HCT116 (cell line): ENCODE data around the gene DOCK2. TPM values are rescaled to one million over a fixed set of nuclear protein-coding genes. Genes with fewer than 3 reads are reported as not detected.

Experiments used
- ATAC-seq: fragments of 200-7000 bp; cut with Tn5 transposase; 2 replicates; pipeline ENCODE4 v1.9.1; 2020; ENCODE audit warnings: mild to moderate bottlenecking, moderate library complexity
- BruUV-seq: library from RNA; stranded (reverse); fragments of 400-500 nt; replicated peaks from 2 replicates; lab custom pipeline; 2021; lab: Mats Ljungman, UMichigan
- CTCF ChIA-PET: fragments of 300-600 bp; sonication (Branson Sonifier 250); formaldehyde crosslinking; loops from one replicate; lab custom pipeline; 2021; ENCODE audit warnings: antibody characterized with exemption; lab: Charles Lee
- POLR2A ChIA-PET: fragments of 300-600, 350-600 bp; sonication (Branson Sonifier 250); formaldehyde crosslinking; loops from one replicate; lab custom pipeline; 2021; ENCODE audit warnings: antibody characterized with exemption; lab: Charles Lee
- RAD21 ChIA-PET, 2 experiments: fragments of 300-600 bp; sonication (Branson Sonifier 250); formaldehyde crosslinking; loops; one replicate each; lab custom pipeline; 2023; ENCODE audit warnings: low total read pairs in 2 of 2; ENCODE audit not compliant: uncharacterized antibody in 2 of 2, unreplicated experiment in 2 of 2, low non-redundant PET in 1 of 2; lab: Charles Lee
- DNase-seq: peaks from one replicate; pipeline ENCODE4 v3.0.0-alpha.2; 2010; ENCODE audit warnings: low read depth, low spot score
- H2AFZ ChIP-seq: fragments of 200-600 bp; shearing (Covaris generic), sonication (generic); 2 replicates; pipeline ENCODE4 v1.6.1; 2017; ENCODE audit warnings: low read depth, mixed run types, mixed read lengths, antibody characterized with exemption, low read length; ENCODE audit not compliant: poor library complexity, severe bottlenecking
- H3K27ac ChIP-seq: 2 replicates; pipeline ENCODE4 v1.5.1; 2012; ENCODE audit warnings: low read depth, low read length
- H3K27me3 ChIP-seq: fragments of 200-600 bp; sonication (generic); 2 replicates; pipeline ENCODE4 v1.6.1; 2016; ENCODE audit warnings: mixed run types, low read length, mixed read lengths; ENCODE audit not compliant: insufficient read depth
- H3K36me3 ChIP-seq, 2 experiments: fragments of 200-500 bp in 1 of 2; fragments of 200-600 bp in 1 of 2; sonication (Bioruptor generic) in 1 of 2; sonication (generic) in 1 of 2; 2 replicates each; pipeline versions ENCODE4 v1.5.1 to v1.6.1; 2014 to 2016; ENCODE audit warnings: low read length in 2 of 2, inconsistent platforms in 1 of 2, mixed read lengths in 1 of 2, mixed run types in 1 of 2; ENCODE audit not compliant: insufficient read depth in 2 of 2, control insufficient read depth in 1 of 2
- H3K4me1 ChIP-seq, 2 experiments: fragments of 200-600 bp in 1 of 2; sonication (generic) in 1 of 2; 2 replicates each; pipeline versions ENCODE4 v1.5.1 to v1.6.1; 2012 to 2017; ENCODE audit warnings: low read length in 2 of 2, inconsistent platforms in 1 of 2, mild to moderate bottlenecking in 1 of 2, mixed read lengths in 1 of 2, mixed run types in 1 of 2, moderate library complexity in 1 of 2; ENCODE audit not compliant: insufficient read depth in 2 of 2, control insufficient read depth in 1 of 2
- H3K4me2 ChIP-seq: fragments of 200-600 bp; sonication (generic); 2 replicates; pipeline ENCODE4 v1.6.1; 2017; ENCODE audit warnings: mixed run types, low read length, mixed read lengths
- H3K4me3 ChIP-seq, 2 experiments: fragments of 200-600 bp in 1 of 2; sonication (generic) in 1 of 2; replicated peaks in 1 of 2; 2 replicates each; pipeline ENCODE4 v1.5.1; 2011 to 2016; ENCODE audit warnings: low read length in 2 of 2, control low read depth in 1 of 2, low read depth in 1 of 2, mild to moderate bottlenecking in 1 of 2, mixed read lengths in 1 of 2, mixed run types in 1 of 2
- H3K79me2 ChIP-seq: fragments of 200-600 bp; sonication (generic); 2 replicates; pipeline ENCODE4 v1.6.1; 2017; ENCODE audit warnings: mild to moderate bottlenecking, mixed run types, low read length, moderate library complexity, mixed read lengths; ENCODE audit not compliant: insufficient read depth
- H3K9ac ChIP-seq: fragments of 200-600 bp; sonication (generic); 2 replicates; pipeline ENCODE4 v1.6.1; 2016; ENCODE audit warnings: low read length, mixed read lengths
- H3K9me2 ChIP-seq: fragments of 200-600 bp; sonication (generic), shearing (Covaris generic); 2 replicates; pipeline ENCODE4 v1.6.1; 2017; ENCODE audit warnings: mixed run types, mild to moderate bottlenecking, moderate library complexity; ENCODE audit not compliant: insufficient read depth
- H3K9me3 ChIP-seq, 2 experiments: fragments of 200-500 bp in 1 of 2; fragments of 200-600 bp in 1 of 2; sonication (Bioruptor generic) in 1 of 2; sonication (generic) in 1 of 2; 2 replicates each; pipeline ENCODE4 v1.6.1; 2014 to 2017; ENCODE audit warnings: low read length in 2 of 2, mixed read lengths in 2 of 2, inconsistent platforms in 1 of 2, low read depth in 1 of 2, mild to moderate bottlenecking in 1 of 2, mixed run types in 1 of 2, moderate library complexity in 1 of 2; ENCODE audit not compliant: control insufficient read depth in 1 of 2, insufficient read depth in 1 of 2
- H4K20me1 ChIP-seq: fragments of 200-600 bp; sonication (generic), shearing (Covaris generic); 2 replicates; pipeline ENCODE4 v1.6.1; 2017; ENCODE audit warnings: mixed run types, mild to moderate bottlenecking, moderate library complexity; ENCODE audit not compliant: insufficient read depth
- CBX3 ChIP-seq: IDR thresholded peaks from 2 replicates; pipeline ENCODE4 v1.6.1; 2012; ENCODE audit warnings: low read depth
- CEBPB ChIP-seq: IDR thresholded peaks from 2 replicates; pipeline ENCODE4 v1.6.1; 2012; ENCODE audit warnings: low read depth
- ELF1 ChIP-seq: IDR thresholded peaks from 2 replicates; pipeline ENCODE4 v1.6.1; 2012; ENCODE audit warnings: low read depth, borderline replicate concordance
- EZH2 ChIP-seq: fragments of 200-600 bp; sonication (generic); IDR thresholded peaks from 2 replicates; pipeline ENCODE4 v1.6.1; 2017; ENCODE audit warnings: antibody characterized with exemption, mixed run types
- POLR2AphosphoS5 ChIP-seq: IDR thresholded peaks from 2 replicates; pipeline ENCODE4 v1.6.1; 2011; ENCODE audit warnings: mild to moderate bottlenecking, low read depth, low read length, moderate library complexity
- RAD21 ChIP-seq: IDR thresholded peaks from 2 replicates; pipeline ENCODE4 v1.6.1; 2012; ENCODE audit warnings: low read depth, mild to moderate bottlenecking
- SIN3A ChIP-seq: IDR thresholded peaks from 2 replicates; pipeline ENCODE4 v1.6.1; 2012; ENCODE audit warnings: low read depth
- TCF7L2 ChIP-seq: IDR thresholded peaks from 2 replicates; pipeline ENCODE4 v1.7.0; 2011; ENCODE audit warnings: borderline replicate concordance, inconsistent platforms; ENCODE audit not compliant: insufficient read depth, insufficient read length; ENCODE audit errors: extremely low read depth
- ZBTB33 ChIP-seq: IDR thresholded peaks from 2 replicates; pipeline ENCODE4 v1.6.1; 2011; ENCODE audit warnings: mild to moderate bottlenecking, low read length, moderate library complexity; ENCODE audit not compliant: insufficient replicate concordance; ENCODE audit errors: extremely low read depth
- ZFX ChIP-seq: fragments of 450-650 bp; IDR thresholded peaks from 2 replicates; pipeline ENCODE4 v1.6.1; 2017
- intact Hi-C: fragments of 100-400 bp; cut with micrococcal nuclease; formaldehyde crosslinking; loops from 2 replicates; pipeline ENCODE4 v1.10.0; 2022
- total RNA-seq: library from RNA; stranded (reverse); gene quantifications from one replicate; pipeline ENCODE4 v1.2.1, GENCODE V29; 2021; ENCODE audit not compliant: unreplicated experiment
- TF ChIP-seq, protein P1 (sequence below): IDR thresholded peaks from 2 replicates; pipeline ENCODE4 v1.6.1; 2012
- TF ChIP-seq, protein P2 (sequence below): IDR thresholded peaks from 2 replicates; pipeline ENCODE4 v1.6.1; 2012

Gene DOCK2
- total RNA-seq, 1 experiment from 2014 or later, result 0.89 TPM

DNA sequence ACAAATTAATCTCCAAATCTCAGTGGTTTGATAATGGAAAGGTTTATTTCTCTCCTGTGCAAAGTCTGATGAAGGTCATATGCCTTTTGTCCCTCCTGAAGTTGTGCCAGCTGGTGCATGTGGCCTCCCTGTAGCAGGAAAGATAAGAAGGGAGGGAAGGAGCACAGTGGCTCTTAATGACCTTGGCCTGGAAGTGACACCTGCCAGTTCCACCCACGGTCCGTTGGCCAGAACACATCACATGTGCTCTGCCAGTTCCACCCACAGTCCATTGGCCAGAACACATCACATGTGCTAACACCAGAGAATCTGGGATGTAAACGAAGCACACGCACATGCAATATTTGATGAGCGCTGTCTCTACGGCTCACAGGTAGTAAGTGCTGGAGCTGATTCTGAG is 130.9 kb downstream of the DOCK2 start:
- no peak overlapping the region for H3K4me3 ChIP-seq
- H3K9ac ChIP-seq, result no peak overlapping the region
- RAD21 ChIA-PET, result no interaction called here
- TF ChIP-seq, protein P1, sequence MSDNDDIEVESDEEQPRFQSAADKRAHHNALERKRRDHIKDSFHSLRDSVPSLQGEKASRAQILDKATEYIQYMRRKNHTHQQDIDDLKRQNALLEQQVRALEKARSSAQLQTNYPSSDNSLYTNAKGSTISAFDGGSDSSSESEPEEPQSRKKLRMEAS, result no peak
- TF ChIP-seq EZH2 (no peak), TCF7L2 (no peak), ZFX (no peak), CEBPB (no peak), CBX3 (no peak), POLR2AphosphoS5 (no peak), ELF1 (no peak), RAD21 (no peak), ZBTB33 (no peak), SIN3A (no peak)
- TF ChIP-seq, protein P2, sequence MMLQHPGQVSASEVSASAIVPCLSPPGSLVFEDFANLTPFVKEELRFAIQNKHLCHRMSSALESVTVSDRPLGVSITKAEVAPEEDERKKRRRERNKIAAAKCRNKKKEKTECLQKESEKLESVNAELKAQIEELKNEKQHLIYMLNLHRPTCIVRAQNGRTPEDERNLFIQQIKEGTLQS, result no peak
- DNase-seq, result no peak
- no peak for ATAC-seq
- H3K4me1 ChIP-seq, result no peaks in the 10 kb centered on the region
- no peaks in the 10 kb centered on the region for H3K9me2 ChIP-seq
- no TSS peak for BruUV-seq
- no peak overlapping the region for H2AFZ ChIP-seq
- no peak overlapping the region for H3K4me2 ChIP-seq
- no peaks in the 10 kb centered on the region for H3K79me2 ChIP-seq
- intact Hi-C loops, result no loop called here
- no peak overlapping the region for H3K27ac ChIP-seq
- H3K27me3 ChIP-seq, result peaks cover 33% of the 10 kb centered on the region
- H3K9me3 ChIP-seq, result no peaks in the 10 kb centered on the region
- no peaks in the 10 kb centered on the region for H4K20me1 ChIP-seq
- no peaks in the 10 kb centered on the region for H3K36me3 ChIP-seq
- CTCF ChIA-PET, result no interaction called here
- POLR2A ChIA-PET, result no interaction called here
